Effector memory CD8-positive, alpha-beta T cell (primary cell): ENCODE results near the gene FKBP11.
"Not testable (repeated sequence)": the region's sequence is repeated elsewhere in the genome, so short reads cannot be mapped to it uniquely, and the experiment has no call there.

Experiments
- ATAC-seq: fragments of 150-1000 bp; cut with Tn5 transposase; replicated peaks from 2 replicates; pipeline ENCODE4 v1.10.0; 2021; ENCODE audit warnings: mild to moderate bottlenecking, moderate library complexity
- DNase-seq, 3 experiments: peaks; one replicate each; pipeline ENCODE4 v3.0.0; 2021
- H3K27ac Mint-ChIP-seq, 2 donors: one replicate each; pipeline ENCODE4 v1.8.0; 2022; ENCODE audit warnings: mild to moderate bottlenecking in 2 of 2, mixed read lengths in 2 of 2, moderate library complexity in 2 of 2
- H3K27me3 Mint-ChIP-seq, 2 donors: one replicate each; pipeline ENCODE4 v1.8.0; 2022; ENCODE audit warnings: mixed read lengths in 2 of 2
- H3K36me3 Mint-ChIP-seq: one replicate; pipeline ENCODE4 v1.8.0; 2022; ENCODE audit warnings: mild to moderate bottlenecking, moderate library complexity, mixed read lengths; ENCODE audit not compliant: insufficient read depth
- H3K4me1 Mint-ChIP-seq, 2 donors: one replicate each; pipeline ENCODE4 v1.8.0; 2022; ENCODE audit warnings: low read depth in 2 of 2, mixed read lengths in 2 of 2
- H3K4me3 Mint-ChIP-seq, 2 donors: one replicate each; pipeline ENCODE4 v1.8.0; 2022; ENCODE audit warnings: mild to moderate bottlenecking in 2 of 2, mixed read lengths in 2 of 2, moderate library complexity in 2 of 2
- H3K9me3 Mint-ChIP-seq, 2 donors: one replicate each; pipeline ENCODE4 v1.8.0; 2022; ENCODE audit warnings: mixed read lengths in 2 of 2

FKBP11 gene

GRCh38 chr12:48917857-48918537 is 7.3 kb downstream of the FKBP11 start:
- H3K27ac Mint-ChIP-seq: peak overlapping the region; percentile 91 to 94
- DNase-seq (peak; percentile 27 to 35 (median 30)), ATAC-seq (peak; percentile 92)
- H3K9me3 Mint-ChIP-seq: no peaks in the 10 kb centered on the region
- H3K36me3 Mint-ChIP-seq: peaks cover 24% of the 10 kb centered on the region
- no peaks in the 10 kb centered on the region for H3K27me3 Mint-ChIP-seq
- peak overlapping the region; percentile 87 to 93 for H3K4me3 Mint-ChIP-seq
- peaks cover 28 to 38% of the 10 kb centered on the region in 2 donors for H3K4me1 Mint-ChIP-seq

DNA sequence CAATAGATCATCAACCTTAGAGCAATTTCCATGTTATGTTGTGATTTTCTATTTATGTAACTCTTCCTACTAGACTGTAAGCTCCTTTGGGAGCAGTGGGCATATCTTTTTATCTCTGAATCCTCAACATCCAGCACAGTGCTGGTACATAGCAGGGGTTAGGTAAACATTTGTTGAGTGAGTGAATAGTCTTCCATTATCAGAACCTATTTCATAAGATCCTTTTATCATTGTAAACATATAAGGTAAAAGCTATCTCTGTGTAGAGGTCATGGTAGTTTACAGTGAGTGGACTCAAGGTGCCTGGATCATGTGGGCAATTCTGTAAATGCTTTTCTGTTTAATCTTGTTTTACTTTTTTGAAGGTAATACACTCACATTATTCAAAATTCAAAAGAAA is 15.1 kb downstream of the FKBP11 start:
- no peaks in the 10 kb centered on the region for H3K36me3 Mint-ChIP-seq
- H3K4me1 Mint-ChIP-seq: no peaks in the 10 kb centered on the region
- no peak overlapping the region for H3K27ac Mint-ChIP-seq
- no peaks in the 10 kb centered on the region for H3K9me3 Mint-ChIP-seq
- H3K4me3 Mint-ChIP-seq: no peak overlapping the region
- H3K27me3 Mint-ChIP-seq: no peaks in the 10 kb centered on the region
- ATAC-seq: no peak
- DNase-seq: no peak

GRCh38 chr12:48909698-48910097 is 15.6 kb downstream of the FKBP11 start:
- not testable (repeated sequence) for ATAC-seq, H3K4me3 Mint-ChIP-seq, H3K27me3 Mint-ChIP-seq, H3K27ac Mint-ChIP-seq, H3K9me3 Mint-ChIP-seq, DNase-seq, H3K36me3 Mint-ChIP-seq, H3K4me1 Mint-ChIP-seq

- H3K9me3 Mint-ChIP-seq: no peaks in the 10 kb centered on the region
- H3K4me3 Mint-ChIP-seq: no peak overlapping the region
- H3K27ac Mint-ChIP-seq: no peak overlapping the region
- ATAC-seq: no peak
- peaks cover 0 to 3% of the 10 kb centered on the region in 2 donors for H3K4me1 Mint-ChIP-seq
- H3K27me3 Mint-ChIP-seq: no peaks in the 10 kb centered on the region
- no peak for DNase-seq
- H3K36me3 Mint-ChIP-seq: peaks cover 4% of the 10 kb centered on the region
Measured at GRCh38 chr12:48907245-48907644, 18.0 kb downstream of the FKBP11 start.

- Mint-ChIP-seq H3K27me3 (no peaks in the 10 kb centered on the region), H3K27ac (peak overlapping the region; percentile 53 to 70), H3K36me3 (peaks cover 4% of the 10 kb centered on the region), H3K9me3 (no peaks in the 10 kb centered on the region), H3K4me3 (peak overlapping the region; percentile 63 to 68), H3K4me1 (peaks cover 0 to 3% of the 10 kb centered on the region in 2 donors)
- ATAC-seq (peak; percentile 100), DNase-seq (peak; percentile 79 to 85 (median 82))
Measured at GRCh38 chr12:48903982-48904411, 21.3 kb downstream of the FKBP11 start.

- H3K4me3 Mint-ChIP-seq: peak overlapping the region in 1 of 2 donors; percentile 63
- peaks cover 3 to 4% of the 10 kb centered on the region in 2 donors for H3K27me3 Mint-ChIP-seq
- H3K27ac Mint-ChIP-seq: no peak overlapping the region
- DNase-seq: no peak
- peaks cover 0 to 3% of the 10 kb centered on the region in 2 donors for H3K4me1 Mint-ChIP-seq
- no peaks in the 10 kb centered on the region for H3K9me3 Mint-ChIP-seq
- peaks cover 4% of the 10 kb centered on the region for H3K36me3 Mint-ChIP-seq
- ATAC-seq: no peak
Measured at GRCh38 chr12:48903363-48903981, 21.8 kb downstream of the FKBP11 start.

- Mint-ChIP-seq H3K9me3 (no peaks in the 10 kb centered on the region), H3K27ac (no peak overlapping the region), H3K27me3 (peaks cover 7 to 10% of the 10 kb centered on the region in 2 donors), H3K4me1 (peaks cover 0 to 3% of the 10 kb centered on the region in 2 donors), H3K4me3 (no peak overlapping the region), H3K36me3 (peaks cover 8% of the 10 kb centered on the region)
- ATAC-seq (no peak), DNase-seq (no peak)
Measured at GRCh38 chr12:48901278-48901677, 24.0 kb downstream of the FKBP11 start.

GRCh38 chr12:48899651-48900050 is 25.6 kb downstream of the FKBP11 start:
- Mint-ChIP-seq H3K36me3 (peaks cover 8% of the 10 kb centered on the region), H3K9me3 (no peaks in the 10 kb centered on the region), H3K4me3 (no peak overlapping the region), H3K4me1 (peaks cover 0 to 3% of the 10 kb centered on the region in 2 donors), H3K27me3 (peaks cover 9 to 11% of the 10 kb centered on the region in 2 donors), H3K27ac (no peak overlapping the region)
- ATAC-seq: no peak
- DNase-seq: no peak

- Mint-ChIP-seq H3K9me3 (no peaks in the 10 kb centered on the region), H3K27ac (no peak overlapping the region), H3K27me3 (peaks cover 32 to 41% of the 10 kb centered on the region in 2 donors), H3K4me1 (peaks cover 0 to 2% of the 10 kb centered on the region in 2 donors), H3K4me3 (no peak overlapping the region), H3K36me3 (peaks cover 3% of the 10 kb centered on the region)
- DNase-seq (no peak), ATAC-seq (no peak)
Measured at GRCh38 chr12:48894271-48894670, 31.0 kb downstream of the FKBP11 start.

DNA sequence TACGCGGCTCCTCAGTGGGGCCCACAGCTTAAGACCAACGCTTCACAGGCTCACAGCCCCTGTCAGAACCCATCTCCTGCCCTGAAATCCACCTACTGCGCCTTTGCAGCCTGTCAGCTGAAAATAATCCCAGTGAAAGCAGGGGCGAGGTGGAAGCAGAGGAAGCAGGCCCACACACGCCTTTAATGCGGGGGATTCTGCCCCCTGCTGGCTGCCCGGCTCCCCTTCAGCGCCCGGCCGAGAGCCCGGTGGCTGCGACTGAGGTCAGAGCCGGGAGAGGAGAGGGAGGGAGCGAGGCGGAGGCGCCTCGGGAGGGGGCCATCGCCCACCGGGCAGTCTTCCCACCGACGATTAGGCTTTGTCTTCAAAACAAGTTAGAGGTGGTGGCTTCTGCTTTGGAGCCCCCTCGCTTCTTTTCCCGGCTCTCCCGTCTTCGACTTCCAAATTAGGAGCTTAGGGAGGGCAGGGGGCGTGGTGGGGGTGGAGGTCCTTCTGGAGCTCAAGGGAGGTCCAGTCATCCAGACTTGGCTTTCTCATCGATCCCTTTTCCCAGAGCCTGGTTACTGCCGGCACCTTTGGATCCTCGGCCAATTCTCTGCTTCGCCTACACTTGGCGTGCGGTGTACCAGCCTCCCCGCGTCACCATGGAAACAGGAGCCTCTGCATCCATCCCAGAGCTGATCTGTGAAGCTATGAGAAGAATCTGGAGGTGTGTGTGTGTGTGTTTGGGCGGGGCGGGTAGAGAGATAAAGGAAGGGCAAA is 34.5 kb downstream of the FKBP11 start:
- no peaks in the 10 kb centered on the region for H3K9me3 Mint-ChIP-seq
- peak; percentile 99 for ATAC-seq
- no peak overlapping the region for H3K4me3 Mint-ChIP-seq
- peaks cover 0 to 2% of the 10 kb centered on the region in 2 donors for H3K4me1 Mint-ChIP-seq
- no peaks in the 10 kb centered on the region for H3K36me3 Mint-ChIP-seq
- H3K27ac Mint-ChIP-seq: no peak overlapping the region
- DNase-seq: peak; percentile 69 to 76 (median 72)
- H3K27me3 Mint-ChIP-seq: peaks cover 25 to 31% of the 10 kb centered on the region in 2 donors

DNA sequence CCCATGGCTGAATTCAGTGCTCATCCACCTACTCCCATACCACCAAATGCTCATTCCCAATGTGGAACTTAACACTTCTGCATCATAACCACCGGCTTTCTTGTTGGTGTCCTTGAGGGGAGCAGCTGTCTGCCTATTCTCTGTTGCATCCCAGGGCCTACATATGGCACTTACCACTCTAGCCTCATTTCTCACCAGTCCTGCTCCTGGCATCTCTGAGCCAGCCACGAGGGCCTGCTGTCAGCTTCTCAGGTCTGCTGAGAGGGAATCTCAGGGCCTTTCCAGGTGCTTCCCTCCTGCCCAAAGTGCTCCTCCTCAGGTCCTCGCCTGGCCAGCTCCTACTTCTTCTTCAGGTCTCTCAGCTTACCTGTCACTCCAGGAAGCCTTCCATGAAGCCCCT is 35.6 kb downstream of the FKBP11 start:
- peak overlapping the region in 1 of 2 donors; percentile 60 for H3K27ac Mint-ChIP-seq
- H3K36me3 Mint-ChIP-seq: no peaks in the 10 kb centered on the region
- H3K9me3 Mint-ChIP-seq: no peaks in the 10 kb centered on the region
- DNase-seq (no peak), ATAC-seq (no peak)
- H3K4me3 Mint-ChIP-seq: no peak overlapping the region
- H3K4me1 Mint-ChIP-seq: peaks cover 0 to 2% of the 10 kb centered on the region in 2 donors
- peaks cover 23 to 30% of the 10 kb centered on the region in 2 donors for H3K27me3 Mint-ChIP-seq

GRCh38 chr12:48883305-48884161 is 41.8 kb downstream of the FKBP11 start:
- Mint-ChIP-seq H3K27me3 (peaks cover 27 to 43% of the 10 kb centered on the region in 2 donors), H3K4me1 (peaks cover 0 to 7% of the 10 kb centered on the region in 2 donors), H3K9me3 (no peaks in the 10 kb centered on the region), H3K27ac (no peak overlapping the region), H3K36me3 (no peaks in the 10 kb centered on the region), H3K4me3 (no peak overlapping the region)
- DNase-seq (no peak), ATAC-seq (no peak)

- Mint-ChIP-seq H3K27me3 (peaks cover 27 to 49% of the 10 kb centered on the region in 2 donors), H3K4me1 (peaks cover 0 to 7% of the 10 kb centered on the region in 2 donors), H3K9me3 (no peaks in the 10 kb centered on the region), H3K4me3 (no peak overlapping the region), H3K27ac (no peak overlapping the region), H3K36me3 (no peaks in the 10 kb centered on the region)
- no peak for DNase-seq
- ATAC-seq: no peak
Measured at GRCh38 chr12:48882972-48883304, 42.4 kb downstream of the FKBP11 start.
